GM10266 (cell line): ENCODE measurements around the gene VWF.

Experiments
- DNase-seq: peaks from one replicate; pipeline ENCODE4 v3.0.0; 2012; ENCODE audit errors: extremely low spot score
- CTCF ChIP-seq: IDR thresholded peaks from 2 replicates; pipeline ENCODE4 v1.5.1; 2012; ENCODE audit warnings: mild to moderate bottlenecking, low read depth; ENCODE audit not compliant: control insufficient read depth, insufficient read depth; ENCODE audit errors: missing control alignments

Gene VWF

GRCh38 chr12:5947006-5947405, 177.5 kb downstream of the VWF start:
- no peak for DNase-seq
- TF ChIP-seq CTCF, result no peak

- no peak for DNase-seq
- no peak for TF ChIP-seq CTCF
Observed at GRCh38 chr12:5946388-5946787, 178.1 kb downstream of the VWF start.

GRCh38 chr12:5945071-5946008, 179.1 kb downstream of the VWF start, which contains the start of gene ANO2:
Gene ANO2, minus strand, starts transcription at chr12:5945259. Its CDS starts 42 bp downstream, at chr12:5945217.
- no peak for TF ChIP-seq CTCF
- DNase-seq, result no peak

GRCh38 chr12:5944688-5945070, 179.8 kb downstream of the VWF start:
- no peak for TF ChIP-seq CTCF
- DNase-seq, result no peak

GRCh38 chr12:5944053-5944452, 180.4 kb downstream of the VWF start:
- DNase-seq, result no peak
- TF ChIP-seq CTCF, result no peak

- TF ChIP-seq CTCF, result no peak
- no peak for DNase-seq
Observed at GRCh38 chr12:5941907-5942306, 182.6 kb downstream of the VWF start.
